D341Med (cell line): ENCODE measurements around the gene MRPS15.

Experiments used
- DNase-seq: peaks from one replicate; pipeline ENCODE4 v3.0.0; 2012; ENCODE audit warnings: low spot score

The MRPS15 gene

GRCh38 chr1:36457691-36458090 is 6.5 kb downstream of the MRPS15 start:
- DNase-seq = no peak

- no peak for DNase-seq
These were observed 7.7 kb downstream of the MRPS15 start for GRCh38 chr1:36456391-36456928.

GRCh38 chr1:36455386-36455785 is 8.8 kb downstream of the MRPS15 start:
- no peak for DNase-seq

- DNase-seq = no peak
These were observed 10.4 kb downstream of the MRPS15 start for GRCh38 chr1:36453600-36454388.

- no peak for DNase-seq
These were observed 11.1 kb downstream of the MRPS15 start for GRCh38 chr1:36453051-36453450.

- DNase-seq = peak; percentile 40
These were observed 13.3 kb downstream of the MRPS15 start for GRCh38 chr1:36450919-36451305.

GRCh38 chr1:36450270-36450918 is 13.8 kb downstream of the MRPS15 start, which contains the start of gene OSCP1:
OSCP1 (minus strand) TSS chr1:36450451; CDS start chr1:36450369, 82 bp downstream.
- peak; percentile 98 for DNase-seq

- no peak for DNase-seq
These were observed 15.6 kb downstream of the MRPS15 start for GRCh38 chr1:36448530-36449056.

- no peak for DNase-seq
These were observed 16.7 kb downstream of the MRPS15 start for GRCh38 chr1:36447450-36447849.

GRCh38 chr1:36446746-36447145 is 17.4 kb downstream of the MRPS15 start:
- DNase-seq = no peak

- DNase-seq = peak; percentile 68
These were observed 17.9 kb downstream of the MRPS15 start for GRCh38 chr1:36446271-36446670.

- DNase-seq = no peak
These were observed 20.9 kb downstream of the MRPS15 start for GRCh38 chr1:36443297-36443696.

- DNase-seq = no peak
These were observed 21.8 kb downstream of the MRPS15 start for GRCh38 chr1:36442337-36442736.

- no peak for DNase-seq
These were observed 23.5 kb downstream of the MRPS15 start for GRCh38 chr1:36440646-36441045.

- DNase-seq = no peak
These were observed 24.1 kb downstream of the MRPS15 start for GRCh38 chr1:36440044-36440443.

GRCh38 chr1:36438715-36439114 is 25.5 kb downstream of the MRPS15 start:
- no peak for DNase-seq

- no peak for DNase-seq
These were observed 27.4 kb downstream of the MRPS15 start for GRCh38 chr1:36436821-36437220.

GRCh38 chr1:36433102-36433501 is 31.1 kb downstream of the MRPS15 start:
- no peak for DNase-seq

- DNase-seq = no peak
These were observed 31.6 kb downstream of the MRPS15 start for GRCh38 chr1:36432616-36433015.

- no peak for DNase-seq
These were observed 38.4 kb downstream of the MRPS15 start for GRCh38 chr1:36425791-36426190.

GRCh38 chr1:36421649-36422048 is 42.5 kb downstream of the MRPS15 start:
- DNase-seq = no peak

GRCh38 chr1:36420836-36421317 is 43.3 kb downstream of the MRPS15 start:
- DNase-seq = peak; percentile 84

- no peak for DNase-seq
These were observed 43.8 kb downstream of the MRPS15 start for GRCh38 chr1:36420409-36420808.
